Keratinocyte (primary cell): ENCODE data around the gene STARD10. TPM values are rescaled to one million over a fixed set of nuclear protein-coding genes. Genes with fewer than 3 reads are reported as not detected.

Experiments
- DNase-seq: peaks from one replicate; pipeline ENCODE4 v3.0.0-alpha.2; 2011; ENCODE audit warnings: low read depth, missing footprints, low spot score
- FAIRE-seq: peaks from 2 replicates; lab custom pipeline; 2011; peaks lifted over from hg19 to GRCh38; lab: Jason Lieb, UNC
- H2AFZ ChIP-seq: 2 replicates; pipeline ENCODE4 v1.6.0; 2012; ENCODE audit warnings: low read length, control low read depth, inconsistent platforms; ENCODE audit not compliant: control insufficient read depth
- H3K27ac ChIP-seq: 2 replicates; pipeline ENCODE4 v1.5.1; 2011; ENCODE audit warnings: low read length; ENCODE audit not compliant: control insufficient read depth, insufficient read depth
- H3K27me3 ChIP-seq: 3 replicates; pipeline ENCODE4 v1.6.0; 2011; ENCODE audit warnings: low read length; ENCODE audit not compliant: control insufficient read depth, insufficient read depth; ENCODE audit errors: extremely low read depth
- H3K36me3 ChIP-seq, 2 experiments: 2 replicates in 1 of 2; 3 replicates in 1 of 2; pipeline ENCODE4 v1.5.1; 2011; ENCODE audit warnings: low read length in 2 of 2, mild to moderate bottlenecking in 1 of 2; ENCODE audit not compliant: control insufficient read depth in 2 of 2, insufficient read depth in 2 of 2; ENCODE audit errors: extremely low read depth in 1 of 2
- H3K4me1 ChIP-seq: 3 replicates; pipeline ENCODE4 v1.5.1; 2011; ENCODE audit warnings: low read length; ENCODE audit not compliant: control insufficient read depth, insufficient read depth; ENCODE audit errors: extremely low read depth
- H3K4me2 ChIP-seq: 3 replicates; pipeline ENCODE4 v1.6.0; 2011; ENCODE audit warnings: low read depth, low read length; ENCODE audit not compliant: control insufficient read depth, insufficient read depth; ENCODE audit errors: extremely low read depth
- H3K4me3 ChIP-seq, 3 experiments: fragments of 200-600 bp in 1 of 3; sonication (generic) in 1 of 3; 2 replicates in 2 of 3; 3 replicates in 1 of 3; pipeline ENCODE4 v1.5.1; 2011 to 2016; ENCODE audit warnings: low read length in 3 of 3, mild to moderate bottlenecking in 3 of 3, control low read depth in 2 of 3, inconsistent platforms in 1 of 3, low read depth in 1 of 3, mixed read lengths in 1 of 3, mixed run types in 1 of 3, moderate library complexity in 1 of 3; ENCODE audit not compliant: control insufficient read depth in 2 of 3, insufficient read depth in 2 of 3; ENCODE audit errors: extremely low read depth in 1 of 3
- H3K79me2 ChIP-seq: 2 replicates; pipeline ENCODE4 v1.6.0; 2012; ENCODE audit warnings: low read length; ENCODE audit not compliant: control insufficient read depth, insufficient read depth
- H3K9ac ChIP-seq: 3 replicates; pipeline ENCODE4 v1.6.0; 2011; ENCODE audit warnings: low read length; ENCODE audit not compliant: control insufficient read depth, insufficient read depth; ENCODE audit errors: extremely low read depth
- H3K9me1 ChIP-seq: 3 replicates; pipeline ENCODE4 v1.6.0; 2011; ENCODE audit warnings: low read length; ENCODE audit not compliant: control insufficient read depth, insufficient read depth; ENCODE audit errors: extremely low read depth
- H3K9me3 ChIP-seq: 2 replicates; pipeline ENCODE4 v1.5.1; 2012; ENCODE audit warnings: low read depth, low read length; ENCODE audit not compliant: control insufficient read depth
- H4K20me1 ChIP-seq: 3 replicates; pipeline ENCODE4 v1.6.0; 2011; ENCODE audit warnings: low read length; ENCODE audit not compliant: control insufficient read depth, insufficient read depth; ENCODE audit errors: extremely low read depth
- EZH2 ChIP-seq: IDR thresholded peaks from one replicate; pipeline ENCODE4 v1.6.1; 2012; ENCODE audit warnings: inconsistent platforms, mild to moderate bottlenecking, low read length, moderate library complexity
- dilution Hi-C: fragments of 300-500 bp; cut with MboI; formaldehyde crosslinking; loops from one replicate; pipeline ENCODE4 v1.7.0; 2020; ENCODE audit warnings: low sequenced_read_pairs; ENCODE audit not compliant: extremely low pct_ligation_motif_present
- polyA plus RNA-seq, 5 experiments: library from polyadenylated mRNA; depleted of rRNA in 3 of 5; stranded (reverse) in 3 of 5; stranded (forward) in 1 of 5; unstranded in 1 of 5; fragments of >200 nt; gene quantifications; 1 replicate in 1 of 5; 2 replicates in 3 of 5; 3 replicates in 1 of 5; pipeline versions ENCODE4 v1.2.1 to v1.2.3, GENCODE V29; 2011 to 2012; ENCODE audit warnings: missing spikeins in 2 of 5, low read depth in 1 of 5, low replicate concordance in 1 of 5
- TF ChIP-seq, protein P1 (sequence below), 3 experiments: IDR thresholded peaks in 1 of 3; conservative IDR thresholded peaks in 1 of 3; optimal IDR thresholded peaks in 1 of 3; 2 replicates in 2 of 3; 3 replicates in 1 of 3; pipeline versions ENCODE3 to v1.5.1; 2011; ENCODE audit warnings: low read length in 3 of 3, mild to moderate bottlenecking in 3 of 3, moderate library complexity in 2 of 3, control low read depth in 1 of 3, inconsistent platforms in 1 of 3; ENCODE audit not compliant: insufficient read depth in 2 of 3; ENCODE audit errors: extremely low read depth in 1 of 3

Gene STARD10
- polyA plus RNA-seq, 1 donor (not counting 4 experiments of a cell fraction or from before 2014, with no cell fraction given), result 67.0 TPM

DNA sequence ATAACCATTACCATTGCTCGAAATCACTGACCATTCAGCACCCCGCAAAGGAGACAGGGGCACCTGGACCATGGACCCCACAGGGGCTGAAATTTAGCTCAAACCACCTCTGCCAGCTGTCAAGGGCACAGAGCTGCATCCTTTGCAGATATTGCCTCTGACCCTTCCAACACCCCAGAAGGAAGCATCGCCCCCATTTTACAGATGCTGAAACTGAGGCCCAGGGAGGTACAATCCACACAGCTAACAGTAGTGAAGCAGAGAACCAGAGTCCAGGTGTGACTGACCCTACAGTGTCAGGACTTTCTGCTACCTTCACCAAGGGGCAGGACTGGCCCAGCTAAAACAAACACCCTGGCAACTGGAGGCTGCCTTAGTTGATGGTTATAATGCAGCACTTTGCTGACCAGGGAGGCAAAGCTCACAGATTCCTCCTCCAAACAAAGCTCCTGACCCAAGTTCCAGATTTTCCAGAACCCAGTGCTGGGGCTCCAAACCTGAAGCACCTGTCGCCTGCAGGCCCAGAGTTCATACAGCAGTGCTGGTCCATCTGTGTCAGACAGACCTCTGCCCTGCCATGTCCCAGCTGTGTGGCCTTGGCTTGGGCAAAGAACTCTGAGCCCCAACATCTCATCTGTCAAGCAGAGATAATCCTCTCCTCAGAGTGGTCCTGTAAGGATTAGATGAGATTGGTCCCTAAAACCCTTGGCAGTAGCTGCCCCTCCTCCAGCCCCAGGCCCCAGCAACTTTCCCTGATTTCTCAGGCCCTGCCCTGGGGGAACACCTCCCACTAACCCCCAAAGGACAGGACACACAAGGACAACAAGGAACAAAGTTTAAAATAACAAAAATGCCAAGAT lies 26.4 kb downstream of the STARD10 start:
- H3K27ac ChIP-seq, result no peak overlapping the region
- no peak overlapping the region for H3K9ac ChIP-seq
- H3K4me3 ChIP-seq, result no peak overlapping the region
- dilution Hi-C loops, result no loop called here
- H3K4me2 ChIP-seq, result no peak overlapping the region
- H3K36me3 ChIP-seq, result no peaks in the 10 kb centered on the region
- no peaks in the 10 kb centered on the region for H3K27me3 ChIP-seq
- H3K79me2 ChIP-seq, result no peaks in the 10 kb centered on the region
- no peak for TF ChIP-seq EZH2
- TF ChIP-seq, protein P1, sequence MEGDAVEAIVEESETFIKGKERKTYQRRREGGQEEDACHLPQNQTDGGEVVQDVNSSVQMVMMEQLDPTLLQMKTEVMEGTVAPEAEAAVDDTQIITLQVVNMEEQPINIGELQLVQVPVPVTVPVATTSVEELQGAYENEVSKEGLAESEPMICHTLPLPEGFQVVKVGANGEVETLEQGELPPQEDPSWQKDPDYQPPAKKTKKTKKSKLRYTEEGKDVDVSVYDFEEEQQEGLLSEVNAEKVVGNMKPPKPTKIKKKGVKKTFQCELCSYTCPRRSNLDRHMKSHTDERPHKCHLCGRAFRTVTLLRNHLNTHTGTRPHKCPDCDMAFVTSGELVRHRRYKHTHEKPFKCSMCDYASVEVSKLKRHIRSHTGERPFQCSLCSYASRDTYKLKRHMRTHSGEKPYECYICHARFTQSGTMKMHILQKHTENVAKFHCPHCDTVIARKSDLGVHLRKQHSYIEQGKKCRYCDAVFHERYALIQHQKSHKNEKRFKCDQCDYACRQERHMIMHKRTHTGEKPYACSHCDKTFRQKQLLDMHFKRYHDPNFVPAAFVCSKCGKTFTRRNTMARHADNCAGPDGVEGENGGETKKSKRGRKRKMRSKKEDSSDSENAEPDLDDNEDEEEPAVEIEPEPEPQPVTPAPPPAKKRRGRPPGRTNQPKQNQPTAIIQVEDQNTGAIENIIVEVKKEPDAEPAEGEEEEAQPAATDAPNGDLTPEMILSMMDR (optimal IDR thresholded peaks at IDR 0.05 in 1 of 3, IDR thresholded peaks at IDR 0.05 in 1 of 3, conservative IDR thresholded peaks at IDR 0.05 in 1 of 3; ENCODE audit: extremely low read depth in 1 of 3, insufficient read depth in 2 of 3, low read length in 3 of 3), result no peak
- H2AFZ ChIP-seq, result no peak overlapping the region
- H3K9me3 ChIP-seq, result no peaks in the 10 kb centered on the region
- no peak for FAIRE-seq
- H3K4me1 ChIP-seq, result peaks cover 8% of the 10 kb centered on the region
- H3K9me1 ChIP-seq, result no peaks in the 10 kb centered on the region
- DNase-seq, result no peak
- H4K20me1 ChIP-seq, result no peaks in the 10 kb centered on the region

DNA sequence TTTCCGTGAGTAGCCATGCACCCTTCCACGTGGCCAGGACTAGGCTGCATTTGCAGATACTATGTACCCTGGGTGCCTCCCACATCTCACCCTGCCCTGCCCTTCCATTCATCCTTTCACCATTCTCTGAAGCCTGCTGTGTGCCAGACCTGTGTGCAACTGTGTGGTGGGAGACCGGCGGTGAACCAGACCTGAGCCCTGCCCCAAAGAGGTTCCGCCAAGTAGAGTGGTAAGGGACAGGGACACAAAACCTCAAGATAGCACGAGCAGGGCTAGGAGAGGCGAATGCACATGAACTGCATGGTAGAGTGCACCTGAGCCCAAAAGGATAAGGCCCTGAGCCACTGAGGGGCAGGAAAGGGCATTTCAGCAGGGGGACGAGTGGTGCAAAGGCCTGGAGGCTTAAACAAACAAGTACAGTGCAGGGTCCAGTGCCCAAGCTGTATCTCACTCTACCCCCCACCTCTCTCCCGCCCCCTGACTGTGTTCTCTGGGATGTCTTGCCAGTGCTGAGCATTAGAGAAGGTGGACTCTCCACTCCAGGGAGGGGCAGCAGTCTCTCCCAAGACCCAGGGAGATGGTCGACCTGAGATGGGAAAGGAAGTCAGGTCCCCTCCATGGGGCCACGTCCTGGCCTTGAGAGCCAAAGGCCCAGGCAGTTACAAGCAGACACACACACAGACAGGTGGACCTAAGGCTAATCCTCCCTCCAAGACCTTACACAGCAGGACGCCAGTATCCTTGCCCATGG lies 27.5 kb downstream of the STARD10 start:
- H3K9me1 ChIP-seq, result no peaks in the 10 kb centered on the region
- no peaks in the 10 kb centered on the region for H3K79me2 ChIP-seq
- no peaks in the 10 kb centered on the region for H3K9me3 ChIP-seq
- no peak overlapping the region for H3K4me3 ChIP-seq
- dilution Hi-C loops, result no loop called here
- H2AFZ ChIP-seq, result no peak overlapping the region
- DNase-seq (no peak), FAIRE-seq (no peak)
- H3K27me3 ChIP-seq, result no peaks in the 10 kb centered on the region
- peaks cover 8% of the 10 kb centered on the region for H3K4me1 ChIP-seq
- H3K36me3 ChIP-seq, result peaks cover 0 to 3% of the 10 kb centered on the region in 2 experiments
- no peak overlapping the region for H3K9ac ChIP-seq
- H3K27ac ChIP-seq, result no peak overlapping the region
- H4K20me1 ChIP-seq, result no peaks in the 10 kb centered on the region
- H3K4me2 ChIP-seq, result no peak overlapping the region
- TF ChIP-seq, protein P1 (optimal IDR thresholded peaks at IDR 0.05 in 1 of 3, IDR thresholded peaks at IDR 0.05 in 1 of 3, conservative IDR thresholded peaks at IDR 0.05 in 1 of 3; ENCODE audit: extremely low read depth in 1 of 3, insufficient read depth in 2 of 3, low read length in 3 of 3), result no peak
- TF ChIP-seq EZH2, result no peak
